Epithelial cell of esophagus (primary cell): Measurements from ENCODE around the gene EEF1A2.
"Not testable (repeated sequence)": the region's sequence is repeated elsewhere in the genome, so short reads cannot be mapped to it uniquely, and the experiment has no call there.

Experiments
- DNase-seq: peaks from one replicate; pipeline ENCODE4 v3.0.0; 2010; ENCODE audit warnings: low read depth
- H3K4me3 ChIP-seq: 2 replicates; pipeline ENCODE4 v1.5.1; 2011; ENCODE audit warnings: mild to moderate bottlenecking, low read length, control low read depth
- CTCF ChIP-seq: IDR thresholded peaks from 2 replicates; pipeline ENCODE4 v1.5.1; 2011; ENCODE audit warnings: low read depth, mild to moderate bottlenecking, low read length, control low read depth, inconsistent platforms; ENCODE audit not compliant: insufficient read depth; ENCODE audit errors: missing control alignments

Gene EEF1A2

GRCh38 chr20:63519668-63520503 is 21.0 kb upstream of the EEF1A2 start:
- H3K4me3 ChIP-seq: peak overlapping the region; percentile 52
- no peak for TF ChIP-seq CTCF
- DNase-seq: peak; percentile 51

GRCh38 chr20:63518946-63519667 is 20.2 kb upstream of the EEF1A2 start:
- no peak for TF ChIP-seq CTCF
- DNase-seq: no peak
- H3K4me3 ChIP-seq: peak overlapping the region; percentile 52

GRCh38 chr20:63518351-63518861 is 19.5 kb upstream of the EEF1A2 start:
- DNase-seq: no peak
- H3K4me3 ChIP-seq: no peak overlapping the region
- no peak for TF ChIP-seq CTCF

- DNase-seq: no peak
- TF ChIP-seq CTCF: no peak
- no peak overlapping the region for H3K4me3 ChIP-seq
Observed at GRCh38 chr20:63517376-63518309, 18.8 kb upstream of the EEF1A2 start.

GRCh38 chr20:63514520-63514919 is 15.6 kb upstream of the EEF1A2 start:
- DNase-seq: not testable (repeated sequence)

DNA sequence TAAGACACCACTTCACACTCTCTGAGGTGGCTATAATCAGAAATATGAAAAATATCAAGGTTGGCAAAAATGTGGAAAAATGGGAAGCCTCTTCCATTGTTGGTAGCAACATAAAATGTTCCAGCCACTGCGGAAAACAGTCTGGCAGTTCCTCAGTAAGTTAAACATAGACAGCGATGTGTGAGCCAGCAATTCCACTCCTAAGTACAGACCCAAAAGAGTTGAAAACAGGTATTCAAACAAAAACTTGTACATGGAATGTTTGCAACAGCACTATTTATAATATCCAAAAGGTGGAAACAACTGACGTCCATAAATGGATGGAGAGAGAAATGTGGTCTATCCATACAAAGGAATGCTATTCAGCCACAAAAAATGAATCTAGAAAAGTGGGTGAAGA is 14.3 kb upstream of the EEF1A2 start:
- no peak overlapping the region for H3K4me3 ChIP-seq
- DNase-seq: no peak
- TF ChIP-seq CTCF: no peak

More at GRCh38 chr20:63514520-63514919, 15.6 kb upstream of the EEF1A2 start:
- not testable (repeated sequence) for H3K4me3 ChIP-seq
